ENCODE data around the gene SYP.

DNA sequence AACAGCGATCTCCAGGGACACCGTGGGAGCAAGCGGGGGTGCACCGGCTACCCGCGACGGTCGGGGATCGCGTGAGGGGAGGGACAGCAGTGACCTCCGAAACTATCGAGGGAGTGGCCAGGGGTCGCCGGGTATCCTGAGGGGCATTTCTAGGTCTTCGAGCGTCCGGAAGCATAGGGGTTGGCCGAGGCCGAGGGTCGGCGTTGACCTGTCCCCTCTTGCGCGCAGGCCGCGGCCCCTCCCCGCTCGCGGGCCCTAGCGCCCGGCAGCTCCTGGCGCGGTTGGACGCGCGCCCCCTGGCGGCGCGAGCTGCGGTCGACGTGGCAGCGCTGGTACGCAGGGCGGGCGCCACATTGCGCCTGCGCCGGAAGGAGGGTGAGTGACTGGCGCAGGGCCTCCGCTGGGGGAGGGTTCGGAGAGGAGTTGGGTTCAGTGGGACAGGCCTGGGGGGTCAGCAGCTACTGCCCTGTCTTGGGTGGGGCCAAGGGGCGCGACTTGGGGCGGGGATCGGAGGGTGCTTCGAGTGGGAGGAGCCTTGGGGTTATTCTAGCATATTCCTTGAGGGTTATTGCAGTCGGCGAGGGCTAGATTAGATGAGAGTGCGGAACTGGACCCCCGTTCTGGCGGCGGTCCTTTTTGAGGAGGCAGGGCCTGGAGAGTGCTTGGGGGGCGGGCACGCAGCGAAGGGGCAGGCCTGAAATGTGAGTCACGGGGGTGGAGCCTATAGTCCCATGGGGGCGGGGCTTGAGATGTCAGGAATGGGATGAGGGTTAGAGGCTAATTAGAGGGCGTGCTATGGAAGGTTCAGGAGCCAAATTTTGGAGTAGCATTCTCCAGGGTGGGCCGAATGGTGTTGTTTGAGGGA is 36.2 kb downstream of the SYP start:
- TF ChIP-seq ELF4 (IDR thresholded peaks at IDR 0.05) (no peak), ARNT (IDR thresholded peaks at IDR 0.05) (no peak), FOXK2 (IDR thresholded peaks at IDR 0.05) (no peak), L3MBTL2 (conservative IDR thresholded peaks at IDR 0.05) (no peak), ZNF384 (IDR thresholded peaks at IDR 0.05) (no peak), BHLHE40 (IDR thresholded peaks at IDR 0.05; ENCODE audit: borderline replicate concordance) (no peak), CTBP1 (IDR thresholded peaks at IDR 0.05; ENCODE audit: borderline replicate concordance) (no peak), SUZ12 (IDR thresholded peaks at IDR 0.05) (no peak), TARDBP (IDR thresholded peaks at IDR 0.05) (no peak), FOXA1 (IDR thresholded peaks at IDR 0.05) (no peak)

Data from HEK293T (cell line).